Measurements from ENCODE around the gene PPFIA1. TPM values are rescaled to one million over a fixed set of nuclear protein-coding genes. Genes with fewer than 3 reads are reported as not detected.

Gene PPFIA1
- total and polyA plus RNA-seq, 2 of the 8 experiments (the other 6 are each of a cell fraction or from before 2014, with no cell fraction given): 44.3 to 73.5 TPM

DNA sequence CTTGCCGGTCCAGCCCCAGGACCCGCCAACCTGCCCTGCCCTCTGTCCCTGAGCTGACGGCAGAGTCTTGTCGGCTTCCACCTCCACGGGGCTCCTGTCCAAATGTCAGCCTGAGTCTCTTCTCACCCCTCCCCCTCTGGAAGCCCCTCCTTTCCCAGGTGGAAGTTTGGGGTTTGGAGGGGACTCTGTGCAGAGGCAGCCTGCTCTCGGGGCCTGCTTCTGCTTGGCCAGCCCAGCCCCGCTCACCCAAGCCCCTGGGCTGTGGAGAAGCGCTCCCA is 158.9 kb downstream of the PPFIA1 start (continued):
- TF ChIP-seq, protein P1, sequence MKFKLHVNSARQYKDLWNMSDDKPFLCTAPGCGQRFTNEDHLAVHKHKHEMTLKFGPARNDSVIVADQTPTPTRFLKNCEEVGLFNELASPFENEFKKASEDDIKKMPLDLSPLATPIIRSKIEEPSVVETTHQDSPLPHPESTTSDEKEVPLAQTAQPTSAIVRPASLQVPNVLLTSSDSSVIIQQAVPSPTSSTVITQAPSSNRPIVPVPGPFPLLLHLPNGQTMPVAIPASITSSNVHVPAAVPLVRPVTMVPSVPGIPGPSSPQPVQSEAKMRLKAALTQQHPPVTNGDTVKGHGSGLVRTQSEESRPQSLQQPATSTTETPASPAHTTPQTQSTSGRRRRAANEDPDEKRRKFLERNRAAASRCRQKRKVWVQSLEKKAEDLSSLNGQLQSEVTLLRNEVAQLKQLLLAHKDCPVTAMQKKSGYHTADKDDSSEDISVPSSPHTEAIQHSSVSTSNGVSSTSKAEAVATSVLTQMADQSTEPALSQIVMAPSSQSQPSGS (IDR thresholded peaks at IDR 0.05; ENCODE audit: low read length): no peak
- TF ChIP-seq RBBP5 (IDR thresholded peaks at IDR 0.05; ENCODE audit: borderline replicate concordance, low read depth, low read length): no peak
- TF ChIP-seq PHF8 (conservative IDR thresholded peaks at IDR 0.05; ENCODE audit: low read depth, low read length): no peak
- TF ChIP-seq JUND (IDR thresholded peaks at IDR 0.05; ENCODE audit: low read length): no peak
- no peak for TF ChIP-seq BRCA1 (IDR thresholded peaks at IDR 0.05; ENCODE audit: low read depth, low read length)
- TF ChIP-seq CREB1 (IDR thresholded peaks at IDR 0.05): no peak
- TF ChIP-seq NRF1 (IDR thresholded peaks at IDR 0.05; ENCODE audit: low read depth, low read length): no peak
- TF ChIP-seq TAF1 (IDR thresholded peaks at IDR 0.05; ENCODE audit: low read depth, low read length): no peak

All from H1 (cell line).